T47D (cell line): ENCODE results near the gene LSM12.
"Not testable (repeated sequence)": the region's sequence is repeated elsewhere in the genome, so short reads cannot be mapped to it uniquely, and the experiment has no call there.

Experiments used
- DNase-seq, 2 experiments: peaks; one replicate each; pipeline versions ENCODE4 v3.0.0 to v3.0.0-alpha.2; 2011 to 2012; ENCODE audit warnings: low read depth in 1 of 2, low spot score in 1 of 2
- JUND ChIP-seq: IDR thresholded peaks from 2 replicates; pipeline ENCODE4 v1.6.1; 2012; ENCODE audit warnings: low read depth
- in situ Hi-C: cut with HindIII; loops from 2 replicates; pipeline ENCODE4 v1.10.0; 2016; ENCODE audit warnings: low sequenced_read_pairs, low pct_unique_long_range_greater_than_20kb

Gene LSM12

GRCh38 chr17:44106801-44107200 lies 40.3 kb upstream of the LSM12 start:
- in situ Hi-C loops = no loop called here
- TF ChIP-seq JUND = no peak

GRCh38 chr17:44105941-44106340 lies 39.5 kb upstream of the LSM12 start:
- in situ Hi-C loops = no loop called here
- TF ChIP-seq JUND = no peak
- no peak for DNase-seq

More at GRCh38 chr17:44106801-44107200, 40.3 kb upstream of the LSM12 start:
- DNase-seq = no peak

- DNase-seq = no peak
- no peak for TF ChIP-seq JUND
- in situ Hi-C loops = no loop called here
Observed at GRCh38 chr17:44105483-44105882, 39.0 kb upstream of the LSM12 start.

GRCh38 chr17:44102849-44103622 lies 36.6 kb upstream of the LSM12 start:
- in situ Hi-C loops = no loop called here
- no peak for TF ChIP-seq JUND
- peak in 1 of 2 experiments; percentile 87 for DNase-seq

- DNase-seq, in situ Hi-C loops: not testable (repeated sequence)
Observed at GRCh38 chr17:44101858-44102257, 35.4 kb upstream of the LSM12 start.

DNA sequence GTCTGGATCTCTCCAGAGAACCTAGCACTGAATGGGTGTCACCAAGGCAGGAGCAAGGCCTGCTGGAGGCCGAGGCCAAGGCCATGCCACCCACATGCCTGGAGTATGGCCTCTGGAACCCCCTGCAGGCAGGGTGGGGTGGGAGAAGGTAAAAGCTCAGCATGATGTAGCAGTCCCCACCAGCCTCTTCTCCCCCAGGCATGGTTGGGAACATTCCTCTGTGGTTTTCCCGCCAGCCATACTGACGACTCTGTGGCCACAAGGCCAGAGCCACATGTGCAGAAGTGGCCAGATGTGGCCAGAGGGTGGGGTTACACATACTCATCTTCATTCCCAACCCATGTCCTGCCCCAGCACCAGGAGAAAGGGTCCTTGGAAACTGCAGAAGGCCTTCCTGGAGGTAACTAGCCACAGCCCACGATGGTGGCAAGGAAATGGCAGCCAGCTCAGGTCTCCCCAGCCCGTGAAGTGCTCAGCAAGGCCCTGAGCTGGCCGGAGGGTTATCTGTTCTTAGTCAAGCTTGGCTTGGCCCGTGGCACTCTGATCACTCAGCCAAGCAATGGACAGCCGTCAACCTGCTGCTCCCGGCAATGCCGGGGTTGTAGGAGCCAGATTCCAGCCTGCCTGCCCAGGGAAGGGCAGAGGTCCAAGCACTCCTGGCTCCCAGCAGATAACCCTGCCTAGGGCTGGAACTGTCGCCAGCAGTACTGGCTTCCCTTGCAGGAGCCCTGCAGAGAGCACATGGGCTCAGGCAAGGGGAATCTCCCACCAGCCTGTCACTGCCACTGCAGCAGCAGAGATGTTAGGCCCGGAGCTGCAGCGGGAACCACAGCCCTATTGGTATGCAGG lies 30.9 kb upstream of the LSM12 start:
- in situ Hi-C loops = no loop called here
- no peak for DNase-seq

GRCh38 chr17:44095647-44096496 lies 29.4 kb upstream of the LSM12 start:
- in situ Hi-C loops = no loop called here
- DNase-seq = peak in 1 of 2 experiments; percentile 58
- TF ChIP-seq JUND = no peak

More for the DNA sequence above, 30.9 kb upstream of the LSM12 start:
- no peak for TF ChIP-seq JUND

- in situ Hi-C loops = no loop called here
- DNase-seq = no peak
- no peak for TF ChIP-seq JUND
Observed at GRCh38 chr17:44095388-44095646, 28.8 kb upstream of the LSM12 start.

GRCh38 chr17:44094701-44095387 lies 28.4 kb upstream of the LSM12 start:
- in situ Hi-C loops = no loop called here
- no peak for TF ChIP-seq JUND
- DNase-seq = no peak

DNA sequence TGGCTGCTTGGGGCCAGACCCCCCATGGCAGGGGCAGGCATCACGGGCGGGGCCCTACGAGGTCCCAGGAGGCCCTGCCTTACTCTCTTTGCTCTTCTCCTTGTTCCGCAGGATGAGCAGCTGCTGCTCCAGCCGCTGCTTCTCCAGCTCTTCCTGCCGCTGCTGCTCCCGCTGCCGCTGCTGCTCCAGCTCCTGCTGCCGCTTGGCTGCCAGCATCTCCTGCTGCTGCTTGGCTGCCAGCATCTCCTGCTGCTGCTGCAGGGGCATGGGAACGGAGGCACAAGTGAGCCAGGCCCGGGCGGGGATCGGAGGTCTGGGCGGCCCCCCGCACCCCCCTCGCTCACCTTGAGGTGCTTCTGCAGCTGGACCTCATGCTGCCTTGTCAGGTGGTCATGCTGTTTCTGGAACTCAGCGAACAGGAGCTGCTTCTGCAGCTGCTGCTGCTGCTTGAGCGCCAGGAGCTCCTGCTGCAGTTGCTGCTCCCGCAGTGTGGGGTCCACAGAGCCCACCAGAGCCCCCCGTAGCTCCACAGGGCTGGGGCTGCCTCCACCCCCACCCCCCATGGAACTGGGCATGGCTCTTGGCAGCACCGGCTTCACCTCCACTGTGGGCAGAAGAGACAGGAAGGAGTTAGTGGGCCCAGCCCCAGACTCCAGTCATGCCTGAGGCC lies 26.9 kb upstream of the LSM12 start:
- no peak for DNase-seq
- in situ Hi-C loops = no loop called here
- TF ChIP-seq JUND = no peak

- in situ Hi-C loops = no loop called here
- no peak for DNase-seq
- no peak for TF ChIP-seq JUND
Observed at GRCh38 chr17:44092051-44092450, 25.6 kb upstream of the LSM12 start.
